H9 (cell line): ENCODE results near the gene ZNF484. TPM values are rescaled to one million over a fixed set of nuclear protein-coding genes. Genes with fewer than 3 reads are reported as not detected.
"Not testable (repeated sequence)": the region's sequence is repeated elsewhere in the genome, so short reads cannot be mapped to it uniquely, and the experiment has no call there.

Experiments
- DNase-seq: peaks from one replicate; pipeline ENCODE4 v3.0.0-alpha.2; 2017
- H2AFZ ChIP-seq: one replicate; pipeline ENCODE4 v1.6.1; 2013; ENCODE audit warnings: mild to moderate bottlenecking, low read length, control low read depth, moderate library complexity
- H2AK5ac ChIP-seq: 2 replicates; pipeline ENCODE4 v1.6.1; 2013; ENCODE audit warnings: low read length, control low read depth, mixed read lengths; ENCODE audit not compliant: insufficient read length
- H2BK120ac ChIP-seq: one replicate; pipeline ENCODE4 v1.6.1; 2013; ENCODE audit warnings: low read depth, mild to moderate bottlenecking, low read length, control low read depth, inconsistent platforms; ENCODE audit not compliant: poor library complexity, severe bottlenecking
- H2BK12ac ChIP-seq: 2 replicates; pipeline ENCODE4 v1.6.1; 2013; ENCODE audit warnings: low read length, control low read depth, mixed read lengths, low read depth; ENCODE audit not compliant: insufficient read length
- H2BK15ac ChIP-seq: 2 replicates; pipeline ENCODE4 v1.6.1; 2013; ENCODE audit warnings: low read depth, low read length, control low read depth
- H2BK20ac ChIP-seq: one replicate; pipeline ENCODE4 v1.6.1; 2013; ENCODE audit warnings: low read depth, mild to moderate bottlenecking, low read length, control low read depth, inconsistent platforms; ENCODE audit not compliant: poor library complexity, severe bottlenecking
- H2BK5ac ChIP-seq: 2 replicates; pipeline ENCODE4 v1.6.1; 2013; ENCODE audit warnings: low read length, control low read depth, mixed read lengths; ENCODE audit not compliant: insufficient read length
- H3K14ac ChIP-seq: 2 replicates; pipeline ENCODE4 v1.6.1; 2013; ENCODE audit warnings: low read length, control low read depth; ENCODE audit not compliant: insufficient read depth
- H3K18ac ChIP-seq: 2 replicates; pipeline ENCODE4 v1.6.1; 2013; ENCODE audit warnings: low read depth, mild to moderate bottlenecking, mixed read lengths, low read length, control low read depth; ENCODE audit not compliant: insufficient read length
- H3K23ac ChIP-seq: 2 replicates; pipeline ENCODE4 v1.6.1; 2013; ENCODE audit warnings: low read length, control low read depth, mixed read lengths, low read depth; ENCODE audit not compliant: insufficient read length
- H3K23me2 ChIP-seq: 2 replicates; pipeline ENCODE4 v1.6.1; 2013; ENCODE audit warnings: low read depth, mild to moderate bottlenecking, mixed read lengths, low read length, control low read depth; ENCODE audit not compliant: insufficient read length, poor library complexity, severe bottlenecking
- H3K27ac ChIP-seq: 2 replicates; pipeline ENCODE4 v1.5.1; 2013; ENCODE audit warnings: low read length, control low read depth, mixed read lengths, low read depth; ENCODE audit not compliant: insufficient read length
- H3K27me3 ChIP-seq: 2 replicates; pipeline ENCODE4 v1.6.1; 2013; ENCODE audit warnings: low read length, control low read depth, inconsistent platforms; ENCODE audit not compliant: insufficient read depth
- H3K4ac ChIP-seq: 2 replicates; pipeline ENCODE4 v1.6.1; 2013; ENCODE audit warnings: low read depth, mild to moderate bottlenecking, control low read depth, inconsistent platforms, low read length, moderate library complexity
- H3K4me1 ChIP-seq: 2 replicates; pipeline ENCODE4 v1.6.1; 2013; ENCODE audit warnings: low read length, control low read depth, inconsistent platforms; ENCODE audit not compliant: insufficient read depth
- H3K4me2 ChIP-seq: 2 replicates; pipeline ENCODE4 v1.6.1; 2013; ENCODE audit warnings: low read length, control low read depth, mixed read lengths; ENCODE audit not compliant: insufficient read length, insufficient read depth
- H3K56ac ChIP-seq: 2 replicates; pipeline ENCODE4 v1.6.1; 2013; ENCODE audit warnings: low read depth, mild to moderate bottlenecking, mixed read lengths, low read length, control low read depth; ENCODE audit not compliant: insufficient read length
- H3K79me1 ChIP-seq: 2 replicates; pipeline ENCODE4 v1.6.1; 2013; ENCODE audit warnings: low read depth, mild to moderate bottlenecking, moderate library complexity, low read length, control low read depth, inconsistent platforms; ENCODE audit not compliant: insufficient read depth, poor library complexity, severe bottlenecking
- H3K79me2 ChIP-seq: 2 replicates; pipeline ENCODE4 v1.6.1; 2013; ENCODE audit warnings: low read length, control low read depth, inconsistent platforms; ENCODE audit not compliant: insufficient read depth
- H3K9ac ChIP-seq: 2 replicates; pipeline ENCODE4 v1.6.1; 2013; ENCODE audit warnings: low read length, control low read depth, mixed read lengths; ENCODE audit not compliant: insufficient read length; ENCODE audit errors: extremely low read depth
- H3K9me3 ChIP-seq: one replicate; pipeline ENCODE4 v1.6.1; 2013; ENCODE audit warnings: low read depth, low read length, inconsistent platforms; ENCODE audit not compliant: control insufficient read depth
- H3T11ph ChIP-seq: one replicate; pipeline ENCODE4 v1.6.1; 2013; ENCODE audit warnings: mild to moderate bottlenecking, low read length, control low read depth, inconsistent platforms
- H4K20me1 ChIP-seq: one replicate; pipeline ENCODE4 v1.6.1; 2013; ENCODE audit not compliant: control insufficient read depth, insufficient read length, insufficient read depth
- H4K5ac ChIP-seq: 2 replicates; pipeline ENCODE4 v1.6.1; 2013; ENCODE audit warnings: low read depth, mild to moderate bottlenecking, mixed read lengths, low read length, control low read depth; ENCODE audit not compliant: insufficient read length
- H4K8ac ChIP-seq: replicated peaks from 2 replicates; pipeline ENCODE4 v1.6.1; 2013; ENCODE audit warnings: low read length, control low read depth, mixed read lengths, low read depth; ENCODE audit not compliant: insufficient read length
- H4K91ac ChIP-seq: 2 replicates; pipeline ENCODE4 v1.6.1; 2013; ENCODE audit warnings: low read depth, mild to moderate bottlenecking, moderate library complexity, mixed read lengths, low read length, control low read depth; ENCODE audit not compliant: insufficient read length
- H3K27ac Mint-ChIP-seq, 3 experiments: 2 replicates in 2 of 3; 3 replicates in 1 of 3; pipeline ENCODE4 v1.8.0; 2020 to 2021; ENCODE audit warnings: mixed read lengths in 3 of 3, mild to moderate bottlenecking in 1 of 3, moderate library complexity in 1 of 3
- H3K27me3 Mint-ChIP-seq: 2 replicates; pipeline ENCODE4 v1.8.0; 2021; ENCODE audit warnings: low read depth, mild to moderate bottlenecking, moderate library complexity, mixed read lengths
- H3K36me3 Mint-ChIP-seq, 3 experiments: 2 replicates in 2 of 3; 3 replicates in 1 of 3; pipeline ENCODE4 v1.8.0; 2020 to 2021; ENCODE audit warnings: low read depth in 3 of 3, mixed read lengths in 3 of 3; ENCODE audit not compliant: insufficient read depth in 1 of 3
- H3K4me1 Mint-ChIP-seq, 2 experiments: 2 replicates each; pipeline ENCODE4 v1.8.0; 2020; ENCODE audit warnings: mixed read lengths in 2 of 2
- H3K4me3 Mint-ChIP-seq, 2 experiments: 2 replicates in 1 of 2; 3 replicates in 1 of 2; pipeline ENCODE4 v1.8.0; 2020 to 2021; ENCODE audit warnings: mild to moderate bottlenecking in 2 of 2, mixed read lengths in 2 of 2, moderate library complexity in 1 of 2
- H3K9me3 Mint-ChIP-seq, 2 experiments: 2 replicates in 1 of 2; 3 replicates in 1 of 2; pipeline ENCODE4 v1.8.0; 2020; ENCODE audit warnings: mild to moderate bottlenecking in 2 of 2, mixed read lengths in 2 of 2, moderate library complexity in 1 of 2
- WGBS: extraction: QIAGEN DNeasy Blood & Tissue Kit; methylation state at CpG from one replicate; pipeline ENCODE4 v1.1.7; 2013; ENCODE audit warnings: missing lambda C conversion rate, low lambda C conversion rate, mixed read lengths; ENCODE audit not compliant: insufficient read length; ENCODE audit errors: extremely low coverage; 5-methylcytosine and 5-hydroxymethylcytosine counted together
- total RNA-seq: library from RNA; stranded (reverse); gene quantifications from 2 replicates; pipeline ENCODE4 v1.2.1, GENCODE V29; 2021
- TF ChIP-seq, protein P1 (sequence below): fragments of 200-600 bp; sonication (generic); conservative IDR thresholded peaks from 3 replicates; pipeline ENCODE4 v1.8.0; 2021; ENCODE audit warnings: antibody characterized with exemption, mild to moderate bottlenecking

ZNF484 gene
- total RNA-seq, 1 experiment from 2014 or later: 10.2 TPM

DNA sequence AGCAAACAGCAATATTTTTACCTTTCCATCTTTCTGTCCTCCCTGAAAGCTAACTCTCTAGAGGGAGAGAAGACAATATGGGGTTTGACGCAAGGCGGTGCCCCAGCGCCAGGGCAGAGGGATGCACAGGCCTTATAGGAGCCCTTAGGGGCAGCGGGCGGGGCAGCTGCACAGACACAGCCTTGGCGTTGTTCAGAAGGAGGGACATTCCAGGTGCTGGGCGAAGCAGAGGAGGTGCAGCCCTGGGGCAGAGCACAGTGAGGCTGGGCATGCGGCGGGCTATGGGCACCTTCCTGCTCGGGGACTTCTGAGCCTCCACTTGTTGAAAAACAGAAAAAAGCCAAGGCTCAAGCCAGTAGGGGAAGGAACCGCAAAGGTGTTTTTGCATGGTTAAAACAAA lies 79.5 kb downstream of the ZNF484 start:
- H3K36me3 Mint-ChIP-seq: no peaks in the 10 kb centered on the region
- H3K23ac ChIP-seq: no peak overlapping the region
- no peak overlapping the region for H3K4me3 Mint-ChIP-seq
- H3K4me2 ChIP-seq: no peak overlapping the region
- no peak overlapping the region for H3K56ac ChIP-seq
- H3K4ac ChIP-seq: no peak overlapping the region
- no peak overlapping the region for H4K5ac ChIP-seq
- H2BK120ac ChIP-seq: no peak overlapping the region
- DNase-seq: no peak
- H3K4me1 Mint-ChIP-seq: peaks cover 12 to 16% of the 10 kb centered on the region in 2 experiments; a peak in 3 of 4 replicates
- H3K27me3 ChIP-seq: no peaks in the 10 kb centered on the region
- TF ChIP-seq, protein P1, sequence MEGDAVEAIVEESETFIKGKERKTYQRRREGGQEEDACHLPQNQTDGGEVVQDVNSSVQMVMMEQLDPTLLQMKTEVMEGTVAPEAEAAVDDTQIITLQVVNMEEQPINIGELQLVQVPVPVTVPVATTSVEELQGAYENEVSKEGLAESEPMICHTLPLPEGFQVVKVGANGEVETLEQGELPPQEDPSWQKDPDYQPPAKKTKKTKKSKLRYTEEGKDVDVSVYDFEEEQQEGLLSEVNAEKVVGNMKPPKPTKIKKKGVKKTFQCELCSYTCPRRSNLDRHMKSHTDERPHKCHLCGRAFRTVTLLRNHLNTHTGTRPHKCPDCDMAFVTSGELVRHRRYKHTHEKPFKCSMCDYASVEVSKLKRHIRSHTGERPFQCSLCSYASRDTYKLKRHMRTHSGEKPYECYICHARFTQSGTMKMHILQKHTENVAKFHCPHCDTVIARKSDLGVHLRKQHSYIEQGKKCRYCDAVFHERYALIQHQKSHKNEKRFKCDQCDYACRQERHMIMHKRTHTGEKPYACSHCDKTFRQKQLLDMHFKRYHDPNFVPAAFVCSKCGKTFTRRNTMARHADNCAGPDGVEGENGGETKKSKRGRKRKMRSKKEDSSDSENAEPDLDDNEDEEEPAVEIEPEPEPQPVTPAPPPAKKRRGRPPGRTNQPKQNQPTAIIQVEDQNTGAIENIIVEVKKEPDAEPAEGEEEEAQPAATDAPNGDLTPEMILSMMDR: no peak
- WGBS: no CpG with 5 or more reads among the region's 11 CpGs
- H2AFZ ChIP-seq: no peak overlapping the region
- H2BK5ac ChIP-seq: no peak overlapping the region
- H3K9me3 Mint-ChIP-seq: no peaks in the 10 kb centered on the region
- peaks cover 23% of the 10 kb centered on the region for H3K27me3 Mint-ChIP-seq
- H3K14ac ChIP-seq: no peak overlapping the region
- no peak overlapping the region for H3K27ac Mint-ChIP-seq
- H4K8ac ChIP-seq: no peak overlapping the region
- H2BK15ac ChIP-seq: no peak overlapping the region
- H3K79me2 ChIP-seq: no peaks in the 10 kb centered on the region
- H2AK5ac ChIP-seq: no peak overlapping the region
- H3K27ac ChIP-seq: no peak overlapping the region
- H3K23me2 ChIP-seq: no peaks in the 10 kb centered on the region
- H4K20me1 ChIP-seq: no peaks in the 10 kb centered on the region
- no peak overlapping the region for H3K18ac ChIP-seq
- no peak overlapping the region for H4K91ac ChIP-seq
- no peaks in the 10 kb centered on the region for H3K4me1 ChIP-seq
- no peaks in the 10 kb centered on the region for H3K79me1 ChIP-seq
- no peak overlapping the region for H3K9ac ChIP-seq
- no peaks in the 10 kb centered on the region for H3K9me3 ChIP-seq
- no peak overlapping the region for H2BK12ac ChIP-seq
- H3T11ph ChIP-seq: no peak overlapping the region
- H2BK20ac ChIP-seq: no peak overlapping the region

DNA sequence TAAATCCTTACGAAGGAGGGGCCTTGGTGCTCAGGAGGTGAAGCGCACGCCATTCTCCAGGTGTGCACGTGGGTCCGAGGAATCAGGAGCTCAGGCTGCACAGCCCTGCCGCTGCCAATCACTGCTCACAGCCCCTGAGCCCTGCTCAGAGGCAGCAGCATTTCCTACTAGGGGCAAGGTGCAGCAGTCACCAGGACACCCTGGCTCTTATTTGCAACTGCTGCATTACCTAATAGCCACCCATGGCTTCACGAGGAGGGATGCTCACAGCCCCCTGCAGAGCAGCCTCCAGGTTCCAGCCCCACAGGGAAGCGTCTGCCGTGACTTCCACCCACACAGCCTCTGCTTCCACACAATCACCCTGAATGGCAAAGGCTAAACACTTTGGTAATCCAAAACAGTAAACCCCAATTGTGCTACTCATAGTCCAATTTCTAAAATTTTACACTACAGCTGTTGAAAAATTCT lies 81.5 kb downstream of the ZNF484 start:
- H3K27me3 Mint-ChIP-seq: peaks cover 26% of the 10 kb centered on the region
- H2AFZ ChIP-seq, DNase-seq: not testable (repeated sequence)

More for the DNA sequence above, 81.5 kb downstream of the ZNF484 start:
- H4K5ac ChIP-seq, H3K36me3 Mint-ChIP-seq, H4K20me1 ChIP-seq, H3K9ac ChIP-seq, H3K14ac ChIP-seq, H3K23ac ChIP-seq, H4K91ac ChIP-seq, H2AK5ac ChIP-seq, H3K56ac ChIP-seq, H3K79me2 ChIP-seq, H3K79me1 ChIP-seq, H2BK12ac ChIP-seq, H3K9me3 Mint-ChIP-seq, H2BK15ac ChIP-seq, H3T11ph ChIP-seq, H3K4me1 ChIP-seq, H3K23me2 ChIP-seq, H3K9me3 ChIP-seq, H3K27ac ChIP-seq, H3K27me3 ChIP-seq, H3K4ac ChIP-seq, H3K4me3 Mint-ChIP-seq, H3K4me2 ChIP-seq, H3K18ac ChIP-seq, H2BK5ac ChIP-seq, H4K8ac ChIP-seq, H3K27ac Mint-ChIP-seq, H2BK120ac ChIP-seq, H2BK20ac ChIP-seq: not testable (repeated sequence)
- no CpG with 5 or more reads among the region's 9 CpGs for WGBS
- peaks cover 12 to 16% of the 10 kb centered on the region in 2 experiments; a peak in 3 of 4 replicates for H3K4me1 Mint-ChIP-seq
